GM18858 (cell line): ENCODE data around the gene ORAI3.

Experiments
- ATAC-seq: cut with Tn5 transposase; IDR thresholded peaks from one replicate; pipeline ENCODE4 v1.9.1; 2021; ENCODE audit not compliant: unreplicated experiment

The ORAI3 gene

GRCh38 chr16:30987581-30988190 is 38.8 kb downstream of the ORAI3 start:
- ATAC-seq, result no peak

GRCh38 chr16:30989469-30990047 is 40.7 kb downstream of the ORAI3 start:
- ATAC-seq, result no peak

- ATAC-seq, result no peak
Measured at GRCh38 chr16:30990105-30990504, 41.2 kb downstream of the ORAI3 start.

- no peak for ATAC-seq
Measured at GRCh38 chr16:30991052-30991451, 42.2 kb downstream of the ORAI3 start.

GRCh38 chr16:30992276-30992780 is 43.5 kb downstream of the ORAI3 start:
- ATAC-seq, result no peak

- ATAC-seq, result no peak
Measured at GRCh38 chr16:30992931-30993816, 44.3 kb downstream of the ORAI3 start.

- no peak for ATAC-seq
Measured at GRCh38 chr16:30995927-30996323, 47.1 kb downstream of the ORAI3 start.

GRCh38 chr16:30996324-30996984 is 47.6 kb downstream of the ORAI3 start:
- no peak for ATAC-seq

- ATAC-seq, result no peak
Measured at GRCh38 chr16:30996985-30997724, 48.3 kb downstream of the ORAI3 start.

GRCh38 chr16:30997725-30998711 is 49.1 kb downstream of the ORAI3 start:
- ATAC-seq, result no peak

- no peak for ATAC-seq
Measured at GRCh38 chr16:30998852-30999761, 50.2 kb downstream of the ORAI3 start.

- ATAC-seq, result no peak
Measured at GRCh38 chr16:31000671-31001382, 52.0 kb downstream of the ORAI3 start.

GRCh38 chr16:31001507-31002249 is 52.8 kb downstream of the ORAI3 start:
- no peak for ATAC-seq

- no peak for ATAC-seq
Measured at GRCh38 chr16:31002250-31002700, 53.4 kb downstream of the ORAI3 start.

- ATAC-seq, result no peak
Measured at GRCh38 chr16:31002862-31003341, 54.0 kb downstream of the ORAI3 start.

- no peak for ATAC-seq
Measured at GRCh38 chr16:31003744-31004143, 54.9 kb downstream of the ORAI3 start.
